ENCODE data around the gene C1orf174. TPM values are rescaled to one million over a fixed set of nuclear protein-coding genes. Genes with fewer than 3 reads are reported as not detected.
A peak's percentile ranks its signal among the peaks of the same experiment; 100 is the strongest.

The C1orf174 gene
- total and polyA plus RNA-seq, 2 of the 13 experiments (the other 11 are each of a cell fraction or from before 2014, with no cell fraction given), result 21.6 to 31.4 TPM

- TF ChIP-seq ZBTB40 (IDR thresholded peaks at IDR 0.05) (no peak), ZBTB40 (CRISPR knock-in tag; IDR thresholded peaks at IDR 0.05) (peak; percentile 50; the same call in 1 of the 2 replicates), DMTF1 (CRISPR knock-in tag; IDR thresholded peaks at IDR 0.05) (no peak), PLSCR1 (CRISPR knock-in tag; IDR thresholded peaks at IDR 0.05; ENCODE audit: borderline replicate concordance) (peak; percentile 58; the same call in 1 of the 2 replicates), KLF9 (CRISPR knock-in tag; IDR thresholded peaks at IDR 0.05; ENCODE audit: low read depth) (no peak), CENPBD1 (CRISPR knock-in tag; IDR thresholded peaks at IDR 0.05; ENCODE audit: borderline replicate concordance, low read depth) (no peak), ZSCAN29 (CRISPR knock-in tag; conservative IDR thresholded peaks at IDR 0.05) (0 out of 2 replicates have a peak, but pooled peaks have one; percentile 15), ZNF441 (CRISPR knock-in tag; IDR thresholded peaks at IDR 0.05; ENCODE audit: borderline replicate concordance) (no peak), POLR2AphosphoS2 (IDR thresholded peaks at IDR 0.05; ENCODE audit: low read depth, low read length) (no peak), FOXC1 (CRISPR knock-in tag; IDR thresholded peaks at IDR 0.05; ENCODE audit: borderline replicate concordance) (no peak), AGO2 (optimal IDR thresholded peaks at IDR 0.05; ENCODE audit: low read depth, low read length) (peak; percentile 98), ZNF768 (CRISPR knock-in tag; IDR thresholded peaks at IDR 0.05) (0 out of 2 replicates have a peak, but pooled peaks have one; percentile 2), MAFF (IDR thresholded peaks at IDR 0.05; ENCODE audit: low read depth, low read length) (no peak), ZFP91 (CRISPR knock-in tag; IDR thresholded peaks at IDR 0.05; ENCODE audit: borderline replicate concordance) (no peak)
These were observed at the start of gene C1orf174 (continued) for GRCh38 chr1:3900150-3900968.
